H1 (cell line): ENCODE data around the gene KRT8. TPM values are rescaled to one million over a fixed set of nuclear protein-coding genes. Genes with fewer than 3 reads are reported as not detected.

ENCODE experiments used
- CTCF ChIA-PET: fragments of 300-600 bp; sonication (Branson Sonifier 250); formaldehyde crosslinking; loops from one replicate; lab custom pipeline; 2021; ENCODE audit not compliant: partially characterized antibody; lab: Charles Lee
- POLR2A ChIA-PET: fragments of 300-600 bp; sonication (Branson Sonifier 250); formaldehyde crosslinking; loops from one replicate; lab custom pipeline; 2021; ENCODE audit warnings: inconsistent platforms; ENCODE audit not compliant: partially characterized antibody; lab: Charles Lee
- DNase-seq, 2 experiments: peaks; one replicate each; pipeline versions ENCODE4 v3.0.0 to v3.0.0-alpha.2; 2010 to 2022; ENCODE audit warnings: low spot score in 2 of 2, low read depth in 1 of 2, mixed read lengths in 1 of 2
- FAIRE-seq: peaks from 2 replicates; lab custom pipeline; 2011; peaks lifted over from hg19 to GRCh38; lab: Jason Lieb, UNC
- H2AFZ ChIP-seq: 2 replicates; pipeline ENCODE4 v1.8.1; 2012; ENCODE audit warnings: low read length, inconsistent platforms
- H2AK5ac ChIP-seq: 2 replicates; pipeline ENCODE4 v1.6.1; 2013; ENCODE audit warnings: low read depth, low read length
- H2BK120ac ChIP-seq: replicated peaks from 2 replicates; pipeline ENCODE3; 2013; ENCODE audit warnings: low read depth, low read length, inconsistent platforms
- H2BK12ac ChIP-seq: 2 replicates; pipeline ENCODE4 v1.6.1; 2013; ENCODE audit warnings: low read depth, low read length
- H2BK15ac ChIP-seq: 2 replicates; pipeline ENCODE4 v1.6.1; 2013; ENCODE audit warnings: low read length
- H2BK20ac ChIP-seq: 2 replicates; pipeline ENCODE4 v1.6.1; 2013; ENCODE audit warnings: low read length
- H2BK5ac ChIP-seq: 2 replicates; pipeline ENCODE4 v1.6.1; 2013; ENCODE audit warnings: low read depth, low read length
- H3K14ac ChIP-seq: 2 replicates; pipeline ENCODE4 v1.6.1; 2013; ENCODE audit warnings: inconsistent platforms; ENCODE audit not compliant: insufficient read length
- H3K18ac ChIP-seq: 2 replicates; pipeline ENCODE4 v1.6.1; 2013; ENCODE audit warnings: low read length; ENCODE audit errors: extremely low read depth
- H3K23ac ChIP-seq: 2 replicates; pipeline ENCODE4 v1.6.1; 2013; ENCODE audit warnings: inconsistent platforms; ENCODE audit not compliant: insufficient read length
- H3K23me2 ChIP-seq: 2 replicates; pipeline ENCODE4 v1.6.1; 2013; ENCODE audit warnings: low read depth, low read length
- H3K27ac ChIP-seq: 2 replicates; pipeline ENCODE4 v1.6.1; 2011; ENCODE audit warnings: low read depth, low read length, inconsistent platforms
- H3K27me3 ChIP-seq, 4 experiments: replicated peaks in 1 of 4; 1 replicate in 1 of 4; 2 replicates in 3 of 4; pipeline versions ENCODE4 v1.6.1 to v1.8.1; 2011 to 2013; ENCODE audit warnings: low read length in 3 of 4, mild to moderate bottlenecking in 3 of 4, inconsistent platforms in 2 of 4, mixed read lengths in 2 of 4, moderate library complexity in 1 of 4; ENCODE audit not compliant: control insufficient read depth in 3 of 4, insufficient read depth in 3 of 4; ENCODE audit errors: extremely low read depth in 1 of 4
- H3K36me3 ChIP-seq, 4 experiments: 2 replicates each; pipeline versions ENCODE4 v1.6.1 to v1.8.1; 2011 to 2013; ENCODE audit warnings: mild to moderate bottlenecking in 4 of 4, low read length in 3 of 4, moderate library complexity in 2 of 4, control low read depth in 1 of 4, inconsistent platforms in 1 of 4; ENCODE audit not compliant: insufficient read depth in 4 of 4, control insufficient read depth in 2 of 4
- H3K4ac ChIP-seq: replicated peaks from 2 replicates; pipeline ENCODE3; 2013; ENCODE audit warnings: low read length, low read depth, mixed read lengths, inconsistent platforms; ENCODE audit not compliant: insufficient read length
- H3K4me1 ChIP-seq, 4 experiments: replicated peaks in 1 of 4; 1 replicate in 1 of 4; 2 replicates in 3 of 4; pipeline versions ENCODE4 v1.6.1 to v1.8.1; 2011 to 2013; ENCODE audit warnings: low read length in 3 of 4, inconsistent platforms in 2 of 4, mixed read lengths in 1 of 4; ENCODE audit not compliant: insufficient read depth in 4 of 4, control insufficient read depth in 3 of 4
- H3K4me2 ChIP-seq, 2 experiments: 2 replicates each; pipeline versions ENCODE4 v1.6.1 to v1.8.1; 2011 to 2013; ENCODE audit warnings: low read depth in 2 of 2, low read length in 2 of 2, control low read depth in 1 of 2, inconsistent platforms in 1 of 2, mild to moderate bottlenecking in 1 of 2; ENCODE audit not compliant: insufficient read depth in 1 of 2
- H3K4me3 ChIP-seq, 4 experiments: fragments of 200-600, 300-600 bp in 1 of 4; sonication (generic), shearing (Covaris generic), sonication (Bioruptor Twin) in 1 of 4; 2 replicates each; pipeline versions ENCODE4 v1.5.1 to v1.8.1; 2011 to 2016; ENCODE audit warnings: low read length in 4 of 4, low read depth in 3 of 4, control low read depth in 2 of 4, inconsistent platforms in 2 of 4, mild to moderate bottlenecking in 2 of 4, mixed read lengths in 1 of 4, moderate library complexity in 1 of 4; ENCODE audit not compliant: insufficient read depth in 2 of 4; ENCODE audit errors: extremely low read depth in 1 of 4
- H3K56ac ChIP-seq: replicated peaks from 2 replicates; pipeline ENCODE3; 2013; ENCODE audit warnings: low read depth, mild to moderate bottlenecking, mixed read lengths, low read length, inconsistent platforms; ENCODE audit not compliant: insufficient read length
- H3K79me1 ChIP-seq: 2 replicates; pipeline ENCODE4 v1.6.1; 2013; ENCODE audit warnings: low read depth, low read length, control low read depth
- H3K79me2 ChIP-seq, 2 experiments: 2 replicates each; pipeline versions ENCODE4 v1.6.1 to v1.8.1; 2012 to 2013; ENCODE audit warnings: low read length in 2 of 2, mild to moderate bottlenecking in 2 of 2, inconsistent platforms in 1 of 2; ENCODE audit not compliant: insufficient read depth in 2 of 2, control insufficient read depth in 1 of 2
- H3K9ac ChIP-seq, 4 experiments: replicated peaks in 1 of 4; 1 replicate in 1 of 4; 2 replicates in 3 of 4; pipeline versions ENCODE4 v1.6.1 to v1.8.1; 2011 to 2013; ENCODE audit warnings: low read depth in 3 of 4, low read length in 3 of 4, control low read depth in 2 of 4, mild to moderate bottlenecking in 2 of 4, moderate library complexity in 2 of 4, inconsistent platforms in 1 of 4; ENCODE audit errors: extremely low read depth in 1 of 4
- H3K9me3 ChIP-seq, 2 experiments: 2 replicates each; pipeline versions ENCODE4 v1.6.1 to v1.8.1; 2012 to 2013; ENCODE audit warnings: mild to moderate bottlenecking in 2 of 2, moderate library complexity in 2 of 2, control low read depth in 1 of 2, inconsistent platforms in 1 of 2, low read depth in 1 of 2, low read length in 1 of 2, mixed read lengths in 1 of 2; ENCODE audit not compliant: insufficient read depth in 2 of 2
- H4K20me1 ChIP-seq, 2 experiments: replicated peaks in 1 of 2; 2 replicates each; pipeline versions ENCODE3 to v1.8.1; 2011 to 2013; ENCODE audit warnings: inconsistent platforms in 2 of 2, low read length in 2 of 2, mild to moderate bottlenecking in 1 of 2; ENCODE audit not compliant: insufficient read depth in 2 of 2, control insufficient read depth in 1 of 2
- H4K5ac ChIP-seq: 2 replicates; pipeline ENCODE4 v1.6.1; 2013; ENCODE audit warnings: low read length, low read depth, mixed read lengths, inconsistent platforms; ENCODE audit not compliant: insufficient read length
- H4K8ac ChIP-seq: 2 replicates; pipeline ENCODE4 v1.8.0; 2013; ENCODE audit warnings: mild to moderate bottlenecking, moderate library complexity, low read length, inconsistent platforms; ENCODE audit not compliant: insufficient read depth; ENCODE audit errors: extremely low read depth
- H4K91ac ChIP-seq: replicated peaks from 2 replicates; pipeline ENCODE3; 2013; ENCODE audit warnings: low read length, mixed read lengths, inconsistent platforms; ENCODE audit not compliant: insufficient read length
- POU5F1 ChIP-seq: IDR thresholded peaks from 2 replicates; pipeline ENCODE4 v1.6.1; 2011; ENCODE audit warnings: low read depth, mild to moderate bottlenecking, low read length, moderate library complexity
- WGBS, 2 experiments: shearing (Covaris generic) in 1 of 2; methylation state at CpG; one replicate each; pipeline versions ENCODE4 v1.1.6 to v1.1.7; 2013 to 2015; ENCODE audit warnings: low lambda C conversion rate in 2 of 2, mixed read lengths in 2 of 2, inconsistent platforms in 1 of 2, low coverage in 1 of 2, missing lambda C conversion rate in 1 of 2; ENCODE audit not compliant: insufficient replicate concordance in 2 of 2, insufficient coverage in 1 of 2, insufficient read length in 1 of 2; ENCODE audit errors: extremely low coverage in 1 of 2, missing lambda C conversion rate in 1 of 2; 5-methylcytosine and 5-hydroxymethylcytosine counted together
- polyA plus RNA-seq, 7 experiments: library from polyadenylated mRNA; depleted of rRNA in 3 of 7; stranded (reverse) in 5 of 7; unstranded in 2 of 7; fragments of >200 nt in 5 of 7; fragments of 200-250 nt in 2 of 7; gene quantifications; 1 replicate in 5 of 7; 2 replicates in 1 of 7; 4 replicates in 1 of 7; pipeline versions ENCODE4 v1.2.1 to v1.2.3, GENCODE V29; 2011 to 2013; ENCODE audit warnings: missing spikeins in 2 of 7, mixed read lengths in 2 of 7
- total RNA-seq: library from RNA; stranded (reverse); fragmentation: NEBNext Ultra II Directional; extraction: Animal tissue kit (Norgen Biotek cat#: 25700); gene quantifications from 2 replicates; pipeline ENCODE4 v1.2.1, GENCODE V29; 2021

KRT8 gene
- total and polyA plus RNA-seq, 2 of the 8 experiments (the other 6 are each of a cell fraction or from before 2014, with no cell fraction given) = 280 to 290 TPM

- H4K5ac ChIP-seq = no peak overlapping the region
- no peak overlapping the region for H3K4ac ChIP-seq
- H2AK5ac ChIP-seq = no peak overlapping the region
- H2BK20ac ChIP-seq = no peak overlapping the region
- H3K79me2 ChIP-seq = no peaks in the 10 kb centered on the region
- no peaks in the 10 kb centered on the region for H3K23me2 ChIP-seq
- H3K9ac ChIP-seq = no peak overlapping the region
- H2AFZ ChIP-seq = no peak overlapping the region
- no peak overlapping the region for H2BK120ac ChIP-seq
- no peaks in the 10 kb centered on the region for H4K20me1 ChIP-seq
- H3K14ac ChIP-seq = no peak overlapping the region
- no peak overlapping the region for H3K23ac ChIP-seq
- H2BK5ac ChIP-seq = no peak overlapping the region
- H3K27me3 ChIP-seq = no peaks in the 10 kb centered on the region
- no peak overlapping the region for H3K4me3 ChIP-seq
- no peaks in the 10 kb centered on the region for H3K36me3 ChIP-seq
- no peak overlapping the region for H3K27ac ChIP-seq
- H3K9me3 ChIP-seq = no peaks in the 10 kb centered on the region
- FAIRE-seq (no peak), DNase-seq (no peak)
- no peaks in the 10 kb centered on the region for H3K79me1 ChIP-seq
- 96% methylated on average over 8 of the region's 8 CpGs; no CpG with 5 or more reads in 1 of the 2 experiments for WGBS, 2 experiments
- H3K18ac ChIP-seq = no peak overlapping the region
- no peak overlapping the region for H2BK12ac ChIP-seq
- H3K56ac ChIP-seq = no peak overlapping the region
- no peak overlapping the region for H4K8ac ChIP-seq
- peaks cover 0 to 3% (median 0%) of the 10 kb centered on the region in 4 experiments; a peak in 1 of 7 replicates for H3K4me1 ChIP-seq
- ChIA-PET POLR2A (interaction anchor here (1.1 to 3.3 kb wide), 5 partner anchors 9 to 26 kb away, joined by 3 to 11 read pairs (median 6); partner anchors contain the start of gene KRT8), CTCF (interaction anchor here (0.7 to 13.8 kb wide), 7 partner anchors 16 to 731 kb away, joined by 3 to 197 read pairs (median 3); partner anchors contain the start of gene KRT8)
- no peak overlapping the region for H2BK15ac ChIP-seq
- no peak overlapping the region for H3K4me2 ChIP-seq
- no peak overlapping the region for H4K91ac ChIP-seq
- no peak for TF ChIP-seq POU5F1
Observed at GRCh38 chr12:52918351-52918750, 13.5 kb upstream of the KRT8 start.
